Pons (tissue), 1 donor: ENCODE data around the gene DIP2B.
"Not testable (repeated sequence)": the region's sequence is repeated elsewhere in the genome, so short reads cannot be mapped to it uniquely, and the experiment has no call there.

Source experiments
- DNase-seq: peaks from one replicate; pipeline ENCODE4 v3.0.0-alpha.2; 2016; ENCODE audit warnings: low spot score

Gene DIP2B

GRCh38 chr12:50728417-50728816 is 223.6 kb downstream of the DIP2B start:
- peak; percentile 24 for DNase-seq

GRCh38 chr12:50728841-50729240 is 224.1 kb downstream of the DIP2B start:
- DNase-seq = no peak

GRCh38 chr12:50732591-50732990 is 227.8 kb downstream of the DIP2B start:
- DNase-seq = no peak

- no peak for DNase-seq
Observed at GRCh38 chr12:50733706-50734105, 228.9 kb downstream of the DIP2B start.

GRCh38 chr12:50734409-50735263 is 229.9 kb downstream of the DIP2B start:
- peak; percentile 48 for DNase-seq

GRCh38 chr12:50739611-50740010 is 234.8 kb downstream of the DIP2B start:
- no peak for DNase-seq

GRCh38 chr12:50740307-50740706 is 235.5 kb downstream of the DIP2B start:
- no peak for DNase-seq

GRCh38 chr12:50742776-50743175 is 238.0 kb downstream of the DIP2B start:
- DNase-seq = no peak

GRCh38 chr12:50745861-50746260 is 241.1 kb downstream of the DIP2B start:
- DNase-seq = no peak

- no peak for DNase-seq
Observed at GRCh38 chr12:50746431-50746830, 241.6 kb downstream of the DIP2B start.

- no peak for DNase-seq
Observed at GRCh38 chr12:50747817-50748216, 243.0 kb downstream of the DIP2B start.

GRCh38 chr12:50749459-50749882 is 244.7 kb downstream of the DIP2B start:
- no peak for DNase-seq

- DNase-seq = no peak
Observed at GRCh38 chr12:50750366-50750765, 245.6 kb downstream of the DIP2B start.

GRCh38 chr12:50751948-50752721 is 247.3 kb downstream of the DIP2B start:
- DNase-seq = no peak

- no peak for DNase-seq
Observed at GRCh38 chr12:50753232-50753769, 248.5 kb downstream of the DIP2B start.

- peak; percentile 85 for DNase-seq
Observed at GRCh38 chr12:50763639-50764285, 259.0 kb downstream of the DIP2B start, which contains the start of gene ATF1. ATF1 (plus strand) TSS chr12:50764101; CDS start chr12:50780146, 16,045 bp downstream.

GRCh38 chr12:50764286-50765094 is 259.7 kb downstream of the DIP2B start:
- peak; percentile 25 for DNase-seq

- peak; percentile 89 for DNase-seq
Observed at GRCh38 chr12:50765095-50765911, 260.5 kb downstream of the DIP2B start.

GRCh38 chr12:50768391-50768790 is 263.6 kb downstream of the DIP2B start:
- DNase-seq = no peak

GRCh38 chr12:50768813-50769212 is 264.0 kb downstream of the DIP2B start:
- DNase-seq = not testable (repeated sequence)
